Osteocyte (in vitro differentiated cells): ENCODE measurements around the gene MTRF1L. TPM values are rescaled to one million over a fixed set of nuclear protein-coding genes. Genes with fewer than 3 reads are reported as not detected.

ENCODE experiments used
- DNase-seq: peaks from one replicate; pipeline ENCODE4 v3.0.0; 2021; ENCODE audit warnings: mixed read lengths; ENCODE audit not compliant: unreplicated experiment; ENCODE audit errors: extremely low spot score
- H3K27ac Mint-ChIP-seq: one replicate; pipeline ENCODE4 v1.8.0; 2021; ENCODE audit warnings: mild to moderate bottlenecking, mixed read lengths; ENCODE audit not compliant: unreplicated experiment
- H3K27me3 Mint-ChIP-seq: one replicate; pipeline ENCODE4 v1.8.0; 2021; ENCODE audit warnings: mixed read lengths; ENCODE audit not compliant: unreplicated experiment
- H3K36me3 Mint-ChIP-seq: one replicate; pipeline ENCODE4 v1.8.0; 2021; ENCODE audit warnings: mixed read lengths; ENCODE audit not compliant: unreplicated experiment
- H3K4me1 Mint-ChIP-seq: one replicate; pipeline ENCODE4 v1.8.0; 2021; ENCODE audit warnings: mixed read lengths; ENCODE audit not compliant: unreplicated experiment
- H3K4me3 Mint-ChIP-seq: one replicate; pipeline ENCODE4 v1.8.0; 2021; ENCODE audit warnings: mild to moderate bottlenecking, moderate library complexity, mixed read lengths; ENCODE audit not compliant: unreplicated experiment
- H3K9me3 Mint-ChIP-seq: one replicate; pipeline ENCODE4 v1.8.0; 2021; ENCODE audit warnings: mixed read lengths; ENCODE audit not compliant: unreplicated experiment
- total RNA-seq: library from RNA; stranded (reverse); gene quantifications from 2 replicates; pipeline ENCODE4 v1.2.1, GENCODE V29; 2021
- TF ChIP-seq, protein P1 (sequence below): fragments of 200-600 bp; sonication (generic); IDR thresholded peaks from 2 replicates; pipeline ENCODE4 v1.5.0; 2021; ENCODE audit warnings: antibody characterized with exemption, mild to moderate bottlenecking, moderate library complexity

Gene MTRF1L
- total RNA-seq, 1 donor from 2014 or later: 15.9 TPM

DNA sequence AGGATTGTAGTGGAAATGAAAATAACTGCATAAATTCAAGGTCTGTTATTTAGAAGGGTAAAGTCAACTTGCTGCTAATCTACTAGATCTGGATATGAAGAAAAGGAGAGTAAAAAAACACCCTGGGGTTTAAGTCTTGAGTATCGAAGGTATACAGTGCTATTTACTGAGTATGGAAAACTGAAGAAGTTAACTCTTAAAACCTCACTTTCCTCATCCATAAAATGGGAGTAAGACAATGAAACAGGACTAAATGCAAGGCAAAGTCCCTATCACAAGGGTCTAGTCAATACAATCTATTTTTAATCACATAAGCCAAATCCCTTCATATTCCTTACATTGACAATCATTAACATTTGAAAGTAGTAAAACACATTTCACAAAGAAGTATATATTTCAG, 21.9 kb downstream of the MTRF1L start:
- no peaks in the 10 kb centered on the region for H3K9me3 Mint-ChIP-seq
- DNase-seq: no peak
- H3K4me1 Mint-ChIP-seq: peaks cover 60% of the 10 kb centered on the region
- peak overlapping the region; percentile 9 for H3K27ac Mint-ChIP-seq
- H3K4me3 Mint-ChIP-seq: peak overlapping the region; percentile 85
- no peaks in the 10 kb centered on the region for H3K27me3 Mint-ChIP-seq
- TF ChIP-seq, protein P1, sequence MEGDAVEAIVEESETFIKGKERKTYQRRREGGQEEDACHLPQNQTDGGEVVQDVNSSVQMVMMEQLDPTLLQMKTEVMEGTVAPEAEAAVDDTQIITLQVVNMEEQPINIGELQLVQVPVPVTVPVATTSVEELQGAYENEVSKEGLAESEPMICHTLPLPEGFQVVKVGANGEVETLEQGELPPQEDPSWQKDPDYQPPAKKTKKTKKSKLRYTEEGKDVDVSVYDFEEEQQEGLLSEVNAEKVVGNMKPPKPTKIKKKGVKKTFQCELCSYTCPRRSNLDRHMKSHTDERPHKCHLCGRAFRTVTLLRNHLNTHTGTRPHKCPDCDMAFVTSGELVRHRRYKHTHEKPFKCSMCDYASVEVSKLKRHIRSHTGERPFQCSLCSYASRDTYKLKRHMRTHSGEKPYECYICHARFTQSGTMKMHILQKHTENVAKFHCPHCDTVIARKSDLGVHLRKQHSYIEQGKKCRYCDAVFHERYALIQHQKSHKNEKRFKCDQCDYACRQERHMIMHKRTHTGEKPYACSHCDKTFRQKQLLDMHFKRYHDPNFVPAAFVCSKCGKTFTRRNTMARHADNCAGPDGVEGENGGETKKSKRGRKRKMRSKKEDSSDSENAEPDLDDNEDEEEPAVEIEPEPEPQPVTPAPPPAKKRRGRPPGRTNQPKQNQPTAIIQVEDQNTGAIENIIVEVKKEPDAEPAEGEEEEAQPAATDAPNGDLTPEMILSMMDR: no peak
- H3K36me3 Mint-ChIP-seq: peaks cover 2% of the 10 kb centered on the region

DNA sequence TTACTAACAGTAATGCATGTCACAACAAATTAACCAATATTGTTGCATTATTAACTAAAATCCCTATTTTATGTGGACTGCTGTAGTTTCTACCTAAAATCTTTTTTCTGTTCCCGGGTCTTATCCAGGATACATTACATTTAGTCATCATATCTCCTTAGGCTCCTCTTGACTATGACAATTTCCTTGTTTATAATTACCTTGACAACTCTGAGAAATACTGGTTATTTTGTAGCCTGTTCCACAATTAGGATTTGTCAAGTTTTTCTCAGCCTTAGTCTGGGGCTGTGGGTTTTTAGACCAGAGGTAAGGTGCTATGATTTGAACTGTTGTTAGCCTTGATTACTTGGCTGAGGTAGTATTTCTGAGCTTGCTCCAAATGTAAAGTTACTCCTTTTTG, 23.4 kb downstream of the MTRF1L start:
- Mint-ChIP-seq H3K27ac (peak overlapping the region; percentile 58), H3K9me3 (no peaks in the 10 kb centered on the region), H3K27me3 (no peaks in the 10 kb centered on the region), H3K4me3 (no peak overlapping the region), H3K4me1 (peaks cover 55% of the 10 kb centered on the region), H3K36me3 (peaks cover 6% of the 10 kb centered on the region)
- DNase-seq: no peak
- TF ChIP-seq, protein P1: no peak

DNA sequence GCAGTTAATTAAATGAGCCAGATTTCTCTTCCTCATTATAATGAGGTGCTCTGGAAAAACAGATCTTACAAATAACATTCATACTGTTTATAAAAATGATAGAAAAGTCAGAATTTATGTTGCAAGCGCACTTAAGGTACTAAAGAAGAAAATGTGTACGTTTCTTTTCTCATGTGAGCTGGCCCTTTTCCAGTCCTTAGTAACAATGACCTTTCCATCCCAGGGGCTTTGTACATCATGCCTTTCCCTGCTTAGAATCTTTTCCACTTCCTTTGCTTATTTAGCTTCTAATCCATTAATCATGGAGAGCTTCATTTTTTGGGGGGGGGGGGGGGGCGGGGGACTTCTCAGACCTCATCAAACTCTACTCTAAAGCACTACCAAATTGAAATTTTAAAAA, 24.5 kb downstream of the MTRF1L start:
- Mint-ChIP-seq H3K27me3 (no peaks in the 10 kb centered on the region), H3K27ac (peak overlapping the region; percentile 67), H3K36me3 (peaks cover 11% of the 10 kb centered on the region), H3K9me3 (no peaks in the 10 kb centered on the region), H3K4me1 (peaks cover 56% of the 10 kb centered on the region), H3K4me3 (no peak overlapping the region)
- no peak for DNase-seq
- TF ChIP-seq, protein P1: no peak

DNA sequence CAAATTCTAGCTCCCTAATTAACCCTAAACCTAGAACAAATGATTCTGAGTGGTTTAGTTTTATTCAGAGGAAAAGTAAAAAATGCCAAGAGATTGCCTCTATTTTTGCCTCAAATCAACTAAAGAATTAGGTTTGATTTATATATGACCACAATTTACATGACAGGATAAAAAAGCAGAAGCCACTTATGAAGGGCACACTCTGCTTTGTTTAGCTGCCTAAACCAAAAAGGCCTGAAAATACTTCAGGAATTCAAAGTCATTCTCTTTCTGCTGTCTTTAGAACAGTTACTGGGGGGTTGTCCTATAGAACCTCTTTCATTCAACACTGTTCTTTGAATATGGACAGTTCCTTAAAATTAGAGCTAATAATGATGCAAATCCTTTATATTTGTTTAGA, 25.0 kb downstream of the MTRF1L start:
- H3K4me1 Mint-ChIP-seq: peaks cover 56% of the 10 kb centered on the region
- no peaks in the 10 kb centered on the region for H3K27me3 Mint-ChIP-seq
- no peak for DNase-seq
- peaks cover 12% of the 10 kb centered on the region for H3K36me3 Mint-ChIP-seq
- H3K4me3 Mint-ChIP-seq: no peak overlapping the region
- TF ChIP-seq, protein P1: no peak
- H3K9me3 Mint-ChIP-seq: no peaks in the 10 kb centered on the region
- H3K27ac Mint-ChIP-seq: peak overlapping the region; percentile 50

DNA sequence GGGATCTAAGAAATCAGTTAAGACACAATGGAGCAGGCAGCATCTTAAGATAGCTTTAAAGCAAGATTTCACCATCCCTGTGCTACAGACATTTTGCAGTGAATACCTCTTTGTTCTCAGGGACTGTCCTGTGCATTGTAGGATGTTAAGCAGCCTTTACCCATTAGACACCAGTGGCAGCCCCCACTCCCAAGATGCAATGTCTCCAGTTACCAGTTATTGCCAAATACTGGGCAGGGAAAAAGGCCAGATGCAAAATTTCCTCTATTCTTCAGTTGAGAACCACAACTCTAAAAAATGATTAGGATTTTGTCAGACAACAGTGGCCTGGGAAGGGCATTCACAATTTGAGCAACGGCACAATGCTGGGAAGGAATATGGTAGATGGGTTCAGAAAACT, 25.8 kb downstream of the MTRF1L start:
- H3K27me3 Mint-ChIP-seq: no peaks in the 10 kb centered on the region
- H3K4me1 Mint-ChIP-seq: peaks cover 52% of the 10 kb centered on the region
- DNase-seq: no peak
- H3K4me3 Mint-ChIP-seq: no peak overlapping the region
- TF ChIP-seq, protein P1: no peak
- H3K27ac Mint-ChIP-seq: peak overlapping the region; percentile 31
- H3K9me3 Mint-ChIP-seq: no peaks in the 10 kb centered on the region
- H3K36me3 Mint-ChIP-seq: peaks cover 18% of the 10 kb centered on the region
